Activated T-cell treated with anti-CD3 and anti-CD28 coated beads, Interleukin-2, amount 50 U/mL, for 24 hours (primary cell): ENCODE data around the gene IL36A.

Experiments
- DNase-seq: peaks from one replicate; pipeline ENCODE4 v3.0.0-alpha.2; 2020
- H3K27ac Mint-ChIP-seq: 2 replicates; pipeline ENCODE4 v1.8.0; 2020; ENCODE audit warnings: mild to moderate bottlenecking, mixed read lengths
- H3K27me3 Mint-ChIP-seq: 2 replicates; pipeline ENCODE4 v1.8.0; 2020; ENCODE audit warnings: mixed read lengths
- H3K36me3 Mint-ChIP-seq: 2 replicates; pipeline ENCODE4 v1.8.0; 2020; ENCODE audit warnings: low read depth, mixed read lengths
- H3K4me1 Mint-ChIP-seq: 2 replicates; pipeline ENCODE4 v1.8.0; 2020; ENCODE audit warnings: low read depth, mixed read lengths
- H3K4me3 Mint-ChIP-seq: 2 replicates; pipeline ENCODE4 v1.8.0; 2020; ENCODE audit warnings: mild to moderate bottlenecking, moderate library complexity, mixed read lengths
- H3K9me3 Mint-ChIP-seq: 2 replicates; pipeline ENCODE4 v1.8.0; 2020; ENCODE audit warnings: mixed read lengths

Gene IL36A

GRCh38 chr2:113005030-113005509, at the start of gene IL36A:
IL36A (plus strand) TSS chr2:113005459; CDS start chr2:113005872, 413 bp downstream.
- no peaks in the 10 kb centered on the region for H3K27me3 Mint-ChIP-seq
- no peak within 1 kb of the TSS for H3K4me3 Mint-ChIP-seq
- no peak within 1 kb of the TSS for H3K27ac Mint-ChIP-seq
- H3K36me3 Mint-ChIP-seq: peaks cover 8% of the 10 kb centered on the region
- no peak for DNase-seq
- H3K9me3 Mint-ChIP-seq: peaks cover 19% of the 10 kb centered on the region
- peaks cover 2% of the 10 kb centered on the region for H3K4me1 Mint-ChIP-seq

GRCh38 chr2:112957511-112957910, 47.7 kb upstream of the IL36A start:
- Mint-ChIP-seq H3K9me3 (no peaks in the 10 kb centered on the region), H3K36me3 (no peaks in the 10 kb centered on the region), H3K4me3 (no peak overlapping the region), H3K27ac (no peak overlapping the region), H3K4me1 (no peaks in the 10 kb centered on the region), H3K27me3 (peaks cover 10% of the 10 kb centered on the region)
- DNase-seq: no peak

- H3K4me1 Mint-ChIP-seq: no peaks in the 10 kb centered on the region
- DNase-seq: peak; percentile 38
- H3K9me3 Mint-ChIP-seq: no peaks in the 10 kb centered on the region
- no peaks in the 10 kb centered on the region for H3K36me3 Mint-ChIP-seq
- H3K27ac Mint-ChIP-seq: no peak overlapping the region
- H3K4me3 Mint-ChIP-seq: no peak overlapping the region
- H3K27me3 Mint-ChIP-seq: peaks cover 5% of the 10 kb centered on the region
Observed at GRCh38 chr2:112958428-112959108, 46.7 kb upstream of the IL36A start.

GRCh38 chr2:112959109-112959812, 46.0 kb upstream of the IL36A start:
- no peaks in the 10 kb centered on the region for H3K4me1 Mint-ChIP-seq
- H3K27ac Mint-ChIP-seq: no peak overlapping the region
- H3K36me3 Mint-ChIP-seq: no peaks in the 10 kb centered on the region
- H3K4me3 Mint-ChIP-seq: no peak overlapping the region
- no peak for DNase-seq
- no peaks in the 10 kb centered on the region for H3K9me3 Mint-ChIP-seq
- H3K27me3 Mint-ChIP-seq: peaks cover 5% of the 10 kb centered on the region

- H3K4me3 Mint-ChIP-seq: no peak overlapping the region
- no peak for DNase-seq
- H3K4me1 Mint-ChIP-seq: no peaks in the 10 kb centered on the region
- no peaks in the 10 kb centered on the region for H3K27me3 Mint-ChIP-seq
- H3K9me3 Mint-ChIP-seq: no peaks in the 10 kb centered on the region
- H3K27ac Mint-ChIP-seq: no peak overlapping the region
- no peaks in the 10 kb centered on the region for H3K36me3 Mint-ChIP-seq
Observed at GRCh38 chr2:112960230-112960825, 44.9 kb upstream of the IL36A start.

GRCh38 chr2:112962308-112963175, 42.7 kb upstream of the IL36A start:
- Mint-ChIP-seq H3K4me1 (no peaks in the 10 kb centered on the region), H3K27ac (no peak overlapping the region), H3K27me3 (no peaks in the 10 kb centered on the region), H3K36me3 (no peaks in the 10 kb centered on the region), H3K9me3 (no peaks in the 10 kb centered on the region), H3K4me3 (no peak overlapping the region)
- no peak for DNase-seq

GRCh38 chr2:112967023-112967422, 38.2 kb upstream of the IL36A start:
- Mint-ChIP-seq H3K4me1 (no peaks in the 10 kb centered on the region), H3K27me3 (no peaks in the 10 kb centered on the region), H3K4me3 (no peak overlapping the region), H3K36me3 (no peaks in the 10 kb centered on the region), H3K27ac (no peak overlapping the region), H3K9me3 (no peaks in the 10 kb centered on the region)
- DNase-seq: no peak

- Mint-ChIP-seq H3K36me3 (no peaks in the 10 kb centered on the region), H3K27me3 (no peaks in the 10 kb centered on the region), H3K4me1 (peaks cover 13% of the 10 kb centered on the region), H3K4me3 (no peak overlapping the region), H3K9me3 (no peaks in the 10 kb centered on the region), H3K27ac (no peak overlapping the region)
- DNase-seq: no peak
Observed at GRCh38 chr2:112972423-112973086, 32.7 kb upstream of the IL36A start.

GRCh38 chr2:112973156-112973555, 32.1 kb upstream of the IL36A start:
- Mint-ChIP-seq H3K36me3 (no peaks in the 10 kb centered on the region), H3K27ac (no peak overlapping the region), H3K9me3 (no peaks in the 10 kb centered on the region), H3K27me3 (no peaks in the 10 kb centered on the region), H3K4me3 (no peak overlapping the region), H3K4me1 (peaks cover 17% of the 10 kb centered on the region)
- no peak for DNase-seq

- H3K27ac Mint-ChIP-seq: no peak within 1 kb of the TSS
- H3K4me3 Mint-ChIP-seq: no peak within 1 kb of the TSS
- no peaks in the 10 kb centered on the region for H3K9me3 Mint-ChIP-seq
Observed at GRCh38 chr2:112977559-112978056, 27.7 kb upstream of the IL36A start, which contains the start of gene IL36G. IL36G (plus strand) TSS chr2:112978006; CDS start chr2:112978639, 633 bp downstream.

GRCh38 chr2:112979731-112980130, 25.5 kb upstream of the IL36A start:
- H3K36me3 Mint-ChIP-seq: no peaks in the 10 kb centered on the region
- H3K4me3 Mint-ChIP-seq: no peak overlapping the region
- no peak overlapping the region for H3K27ac Mint-ChIP-seq
- no peak for DNase-seq
- H3K9me3 Mint-ChIP-seq: no peaks in the 10 kb centered on the region
- H3K27me3 Mint-ChIP-seq: no peaks in the 10 kb centered on the region
- peaks cover 23% of the 10 kb centered on the region for H3K4me1 Mint-ChIP-seq

More at GRCh38 chr2:112977559-112978056, 27.7 kb upstream of the IL36A start, which contains the start of gene IL36G:
- Mint-ChIP-seq H3K27me3 (no peaks in the 10 kb centered on the region), H3K36me3 (no peaks in the 10 kb centered on the region), H3K4me1 (peaks cover 20% of the 10 kb centered on the region)
- DNase-seq: no peak

- no peaks in the 10 kb centered on the region for H3K36me3 Mint-ChIP-seq
- no peak overlapping the region for H3K4me3 Mint-ChIP-seq
- peaks cover 29% of the 10 kb centered on the region for H3K4me1 Mint-ChIP-seq
- peak overlapping the region; percentile 55 for H3K27ac Mint-ChIP-seq
- H3K9me3 Mint-ChIP-seq: no peaks in the 10 kb centered on the region
- H3K27me3 Mint-ChIP-seq: no peaks in the 10 kb centered on the region
- DNase-seq: no peak
Observed at GRCh38 chr2:112980537-112980936, 24.7 kb upstream of the IL36A start.

- Mint-ChIP-seq H3K36me3 (no peaks in the 10 kb centered on the region), H3K27me3 (no peaks in the 10 kb centered on the region), H3K4me1 (peaks cover 18% of the 10 kb centered on the region), H3K9me3 (peaks cover 7% of the 10 kb centered on the region), H3K27ac (peak overlapping the region; percentile 74), H3K4me3 (no peak overlapping the region)
- peak; percentile 51 for DNase-seq
Observed at GRCh38 chr2:112985090-112985489, 20.2 kb upstream of the IL36A start.
